Stomach (tissue), 9 donors: ENCODE results near the gene ARMC6. TPM values are rescaled to one million over a fixed set of nuclear protein-coding genes. Genes with fewer than 3 reads are reported as not detected.

Experiments used
- DNase-seq, 2 donors: peaks; one replicate each; pipeline versions ENCODE4 v3.0.0 to v3.0.0-alpha.2; 2013 to 2019
- H3K27ac ChIP-seq, 5 donors: fragments of 200-600 bp in 4 of 5; sonication (generic) in 4 of 5; one replicate each; pipeline ENCODE4 v1.5.1; 2013 to 2019; ENCODE audit warnings: mild to moderate bottlenecking in 1 of 5, moderate library complexity in 1 of 5
- H3K27me3 ChIP-seq, 3 donors: fragments of 200-600 bp; sonication (generic); one replicate each; pipeline ENCODE4 v1.5.1; 2017 to 2019; ENCODE audit warnings: mixed run types in 1 of 3
- H3K36me3 ChIP-seq, 4 donors: fragments of 200-600 bp; sonication (generic); 1 replicate in 3 of 4; 2 replicates in 1 of 4; pipeline ENCODE4 v1.5.1; 2016 to 2019
- H3K4me1 ChIP-seq, 4 donors: fragments of 200-600 bp; sonication (generic); one replicate each; pipeline ENCODE4 v1.5.1; 2016 to 2019
- H3K4me3 ChIP-seq, 4 donors: fragments of 200-600 bp; sonication (generic) in 3 of 4; one replicate each; pipeline ENCODE4 v1.5.1; 2016 to 2019; ENCODE audit warnings: mild to moderate bottlenecking in 1 of 4
- H3K9me3 ChIP-seq, 4 donors: fragments of 200-600 bp; sonication (generic); one replicate each; pipeline ENCODE4 v1.5.1; 2016 to 2019
- CTCF ChIP-seq, 7 experiments: fragments of 450-650 bp in 4 of 7; fragments of 200-600 bp in 3 of 7; sonication (generic) in 3 of 7; IDR thresholded peaks; one replicate each; pipeline ENCODE4 v1.5.1; 2016 to 2019; ENCODE audit warnings: antibody characterized with exemption in 7 of 7, control low read depth in 2 of 7, mild to moderate bottlenecking in 1 of 7
- EP300 ChIP-seq: sonication (generic); formaldehyde crosslinking; IDR thresholded peaks from one replicate; pipeline ENCODE4 v1.6.1; 2017; ENCODE audit warnings: antibody characterized with exemption
- POLR2A ChIP-seq, 4 donors: fragments of 450-650 bp; IDR thresholded peaks; one replicate each; pipeline ENCODE4 v1.6.1; 2016; ENCODE audit warnings: antibody characterized with exemption in 4 of 4, control low read depth in 2 of 4, mild to moderate bottlenecking in 1 of 4, moderate library complexity in 1 of 4
- POLR2AphosphoS5 ChIP-seq, 3 donors: sonication (generic); formaldehyde crosslinking; IDR thresholded peaks; one replicate each; pipeline ENCODE4 v1.6.1; 2016; ENCODE audit warnings: antibody characterized with exemption in 3 of 3
- WGBS, 5 donors: extraction: QIAGEN DNeasy Blood & Tissue Kit in 3 of 5; methylation state at CpG; one replicate each; pipeline versions ENCODE4 v1.1.5 to v1.1.7; 2013 to 2018; 5-methylcytosine and 5-hydroxymethylcytosine counted together
- intact Hi-C: fragments of 100-400 bp; cut with DNase I; formaldehyde crosslinking; loops from one replicate; pipeline ENCODE4 v1.15.1; 2023; ENCODE audit warnings: low total_unique reads
- polyA plus RNA-seq, 3 donors: library from polyadenylated mRNA; stranded (reverse); fragments of 200-250 nt; gene quantifications; one replicate each; pipeline ENCODE4 v1.2.3, GENCODE V29; 2013
- total RNA-seq, 5 donors: library from RNA; depleted of rRNA; stranded (reverse); fragments of >200 nt; gene quantifications; one replicate each; pipeline versions ENCODE4 v1.1.0 to v1.2.3, GENCODE V29; 2014 to 2016
- donor health status: healthy with polysubstance abuse.
- donor health status: Bipolar disorder and iron deficiency.
- donor health status: healthy.

The ARMC6 gene
- total and polyA plus RNA-seq, 8 donors: 7.0 to 63.8 (median 21.1) TPM

GRCh38 chr19:19067276-19068072 lies 34.1 kb downstream of the ARMC6 start:
- WGBS, 5 donors: 73 to 77% (median 75%) methylated on average over 11 of the region's 11 CpGs
- H3K4me3 ChIP-seq: no peak overlapping the region
- TF ChIP-seq POLR2AphosphoS5 (IDR thresholded peaks at IDR 0.05): no peak
- TF ChIP-seq POLR2A (IDR thresholded peaks at IDR 0.05): no peak
- TF ChIP-seq CTCF (IDR thresholded peaks at IDR 0.05): no peak
- no peak for TF ChIP-seq EP300
- intact Hi-C loops: no loop called here
- no peaks in the 10 kb centered on the region for H3K27me3 ChIP-seq
- no peaks in the 10 kb centered on the region for H3K36me3 ChIP-seq
- no peaks in the 10 kb centered on the region for H3K9me3 ChIP-seq
- no peak for DNase-seq
- H3K4me1 ChIP-seq: peaks cover 22 to 60% (median 42%) of the 10 kb centered on the region in 4 donors
- H3K27ac ChIP-seq: no peak overlapping the region

- Histone ChIP-seq H3K9me3 (no peaks in the 10 kb centered on the region), H3K36me3 (no peaks in the 10 kb centered on the region), H3K27ac (peak overlapping the region in 3 of 5 donors; percentile 42 to 68 (median 43)), H3K4me3 (no peak overlapping the region), H3K4me1 (peaks cover 16 to 66% (median 40%) of the 10 kb centered on the region in 4 donors), H3K27me3 (no peaks in the 10 kb centered on the region)
- TF ChIP-seq EP300 (no peak), CTCF (IDR thresholded peaks at IDR 0.05) (no peak), POLR2A (IDR thresholded peaks at IDR 0.05) (no peak), POLR2AphosphoS5 (IDR thresholded peaks at IDR 0.05) (no peak)
- intact Hi-C loops: no loop called here
- WGBS, 5 donors: 64 to 84% (median 79%) methylated on average over 11 of the region's 11 CpGs
- DNase-seq: no peak
Measured at GRCh38 chr19:19068659-19069654, 35.6 kb downstream of the ARMC6 start.

- no peaks in the 10 kb centered on the region for H3K9me3 ChIP-seq
- 94 to 96% (median 95%) methylated on average over 8 of the region's 8 CpGs for WGBS, 5 donors
- H3K36me3 ChIP-seq: peaks cover 0 to 14% (median 5%) of the 10 kb centered on the region in 4 donors
- no peaks in the 10 kb centered on the region for H3K27me3 ChIP-seq
- intact Hi-C loops: no loop called here
- H3K4me3 ChIP-seq: no peak overlapping the region
- no peak overlapping the region for H3K27ac ChIP-seq
- peaks cover 3 to 51% (median 27%) of the 10 kb centered on the region in 4 donors for H3K4me1 ChIP-seq
- DNase-seq: no peak
- TF ChIP-seq EP300 (no peak), CTCF (IDR thresholded peaks at IDR 0.05) (no peak), POLR2AphosphoS5 (IDR thresholded peaks at IDR 0.05) (no peak), POLR2A (IDR thresholded peaks at IDR 0.05) (no peak)
Measured at GRCh38 chr19:19071897-19072296, 38.5 kb downstream of the ARMC6 start.

- TF ChIP-seq POLR2A (IDR thresholded peaks at IDR 0.05): no peak
- no peak for TF ChIP-seq POLR2AphosphoS5 (IDR thresholded peaks at IDR 0.05)
- TF ChIP-seq EP300: no peak
- no peak for TF ChIP-seq CTCF (IDR thresholded peaks at IDR 0.05)
- intact Hi-C loops: no loop called here
- H3K27me3 ChIP-seq: no peaks in the 10 kb centered on the region
- peaks cover 0 to 26% (median 14%) of the 10 kb centered on the region in 4 donors for H3K4me1 ChIP-seq
- no peak for DNase-seq
- H3K27ac ChIP-seq: no peak overlapping the region
- H3K36me3 ChIP-seq: peaks cover 0 to 31% (median 13%) of the 10 kb centered on the region in 4 donors
- H3K9me3 ChIP-seq: no peaks in the 10 kb centered on the region
- WGBS, 5 donors: 34 to 56% (median 44%) methylated on average over 13 of the region's 13 CpGs
- H3K4me3 ChIP-seq: no peak overlapping the region
Measured at GRCh38 chr19:19074196-19074882, 40.9 kb downstream of the ARMC6 start.
